Skin epidermis (tissue), 12 donors: ENCODE results near the gene RTEL1.

Experiments used
- H3K27ac ChIP-seq, 21 experiments: fragments of 200-600 bp; sonication (generic) in 11 of 21; one replicate each; pipeline ENCODE4 v1.5.0; 2020; ENCODE audit warnings: mild to moderate bottlenecking in 3 of 21, inconsistent platforms in 2 of 21, moderate library complexity in 2 of 21
- H3K4me3 ChIP-seq, 7 experiments: fragments of 200-600 bp; sonication (generic) in 2 of 7; one replicate each; pipeline ENCODE4 v1.5.0; 2020; ENCODE audit warnings: inconsistent platforms in 2 of 7, mild to moderate bottlenecking in 2 of 7, moderate library complexity in 1 of 7

The RTEL1 gene

DNA sequence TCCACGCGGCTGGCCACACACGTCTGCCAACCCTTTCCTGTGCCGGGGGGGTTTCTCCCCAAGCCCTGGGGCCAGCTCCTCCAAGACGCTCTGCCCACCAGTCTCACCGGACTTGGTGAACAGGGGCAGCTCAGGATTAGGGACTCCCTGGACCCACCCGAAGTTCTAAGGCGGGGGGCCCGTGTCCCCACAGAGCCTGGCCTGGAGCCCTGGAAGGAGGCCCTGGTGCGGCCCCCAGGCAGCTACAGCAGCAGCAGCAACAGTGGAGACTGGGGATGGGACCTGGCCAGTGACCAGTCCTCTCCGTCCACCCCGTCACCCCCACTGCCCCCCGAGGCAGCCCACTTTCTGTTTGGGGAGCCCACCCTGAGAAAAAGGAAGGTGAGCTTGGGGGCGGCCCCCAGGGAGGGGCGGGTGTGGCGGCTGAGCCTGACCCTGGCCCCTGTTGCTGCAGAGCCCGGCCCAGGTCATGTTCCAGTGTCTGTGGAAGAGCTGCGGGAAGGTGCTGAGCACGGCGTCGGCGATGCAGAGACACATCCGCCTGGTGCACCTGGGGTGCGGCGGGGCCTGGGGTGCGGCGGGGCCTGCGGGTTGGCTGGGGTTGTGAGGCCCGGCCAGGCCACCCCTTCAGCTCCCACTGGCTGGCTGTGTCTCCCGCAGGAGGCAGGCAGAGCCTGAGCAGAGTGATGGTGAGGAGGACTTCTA lies 83.7 kb downstream of the RTEL1 start:
- H3K4me3 ChIP-seq = peak overlapping the region in 6 of 7 experiments; percentile 53 to 75 (median 62)
- peak overlapping the region in 16 of 21 experiments; percentile 1 to 94 (median 86) for H3K27ac ChIP-seq

DNA sequence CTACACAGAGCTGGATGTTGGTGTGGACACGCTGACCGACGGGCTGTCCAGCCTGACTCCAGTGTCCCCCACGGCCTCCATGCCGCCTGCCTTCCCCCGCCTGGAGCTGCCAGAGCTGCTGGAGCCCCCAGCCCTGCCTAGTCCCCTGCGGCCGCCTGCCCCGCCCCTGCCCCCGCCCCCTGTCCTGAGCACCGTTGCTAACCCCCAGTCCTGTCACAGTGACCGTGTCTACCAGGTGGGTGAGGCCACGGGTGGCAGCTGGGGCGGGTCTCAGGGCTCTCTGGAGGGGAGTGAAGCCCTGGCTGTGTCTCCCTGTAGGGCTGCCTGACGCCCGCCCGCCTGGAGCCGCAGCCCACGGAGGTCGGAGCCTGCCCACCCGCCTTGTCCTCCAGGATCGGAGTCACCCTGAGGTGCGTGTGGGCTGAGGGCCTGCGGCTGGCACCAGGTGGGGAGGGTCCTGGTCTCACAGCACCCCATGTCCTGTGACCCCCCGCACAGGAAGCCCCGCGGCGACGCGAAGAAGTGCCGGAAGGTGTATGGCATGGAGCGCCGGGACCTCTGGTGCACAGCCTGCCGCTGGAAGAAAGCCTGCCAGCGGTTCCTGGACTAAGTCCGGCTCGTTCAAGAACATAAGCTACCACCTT lies 84.4 kb downstream of the RTEL1 start:
- peak overlapping the region in 4 of 21 experiments; percentile 29 to 88 (median 86) for H3K27ac ChIP-seq

GRCh38 chr20:63743210-63743970 lies 85.3 kb downstream of the RTEL1 start:
- Histone ChIP-seq H3K27ac (no peak overlapping the region), H3K4me3 (no peak overlapping the region)

More for the DNA sequence above, 84.4 kb downstream of the RTEL1 start:
- H3K4me3 ChIP-seq = no peak overlapping the region

- Histone ChIP-seq H3K27ac (no peak overlapping the region), H3K4me3 (no peak overlapping the region)
Measured at GRCh38 chr20:63744158-63744557, 86.0 kb downstream of the RTEL1 start.

GRCh38 chr20:63744574-63745423 lies 86.7 kb downstream of the RTEL1 start:
- no peak overlapping the region for H3K27ac ChIP-seq
- no peak overlapping the region for H3K4me3 ChIP-seq

- H3K4me3 ChIP-seq = no peak overlapping the region
- H3K27ac ChIP-seq = no peak overlapping the region
Measured at GRCh38 chr20:63745424-63745805, 87.3 kb downstream of the RTEL1 start.
